ENCODE results near the gene RPS19.
"Not testable (repeated sequence)": the region's sequence is repeated elsewhere in the genome, so short reads cannot be mapped to it uniquely, and the experiment has no call there.

The RPS19 gene

DNA sequence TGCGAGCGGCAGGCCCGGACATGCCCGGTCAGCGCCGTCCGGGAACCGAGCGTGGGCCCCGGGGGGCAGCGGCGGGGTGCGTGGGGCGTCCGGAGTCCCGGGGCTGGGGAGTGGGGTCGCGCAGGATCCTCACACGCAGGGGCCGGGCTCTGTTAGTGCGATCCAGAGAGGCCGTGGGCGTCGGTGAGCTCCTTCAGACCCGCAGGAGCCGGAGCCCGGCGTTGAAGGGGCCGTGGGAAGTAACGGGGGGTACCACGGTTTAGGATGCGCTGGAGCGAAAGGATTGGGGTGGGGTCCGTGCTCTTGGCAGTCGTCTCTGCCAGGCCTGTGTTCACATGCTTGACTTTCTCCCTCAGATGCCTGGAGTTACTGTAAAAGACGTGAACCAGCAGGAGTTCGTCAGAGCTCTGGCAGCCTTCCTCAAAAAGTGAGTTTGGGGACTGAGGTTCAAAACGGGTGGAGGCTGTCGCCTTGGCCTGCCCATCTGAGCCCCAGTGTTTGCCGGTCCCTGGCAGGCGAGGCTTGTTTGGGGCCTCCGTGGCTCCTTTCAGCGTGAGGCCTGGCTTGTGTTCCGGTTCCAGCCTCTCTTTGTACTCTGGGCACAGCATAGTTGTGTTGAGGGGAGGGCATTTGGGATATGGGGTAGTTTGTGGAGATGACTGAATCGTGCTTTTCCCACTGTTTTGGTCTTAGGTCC, 512 bp downstream of the RPS19 start:
- peak; percentile 35 for DNase-seq

DNA sequence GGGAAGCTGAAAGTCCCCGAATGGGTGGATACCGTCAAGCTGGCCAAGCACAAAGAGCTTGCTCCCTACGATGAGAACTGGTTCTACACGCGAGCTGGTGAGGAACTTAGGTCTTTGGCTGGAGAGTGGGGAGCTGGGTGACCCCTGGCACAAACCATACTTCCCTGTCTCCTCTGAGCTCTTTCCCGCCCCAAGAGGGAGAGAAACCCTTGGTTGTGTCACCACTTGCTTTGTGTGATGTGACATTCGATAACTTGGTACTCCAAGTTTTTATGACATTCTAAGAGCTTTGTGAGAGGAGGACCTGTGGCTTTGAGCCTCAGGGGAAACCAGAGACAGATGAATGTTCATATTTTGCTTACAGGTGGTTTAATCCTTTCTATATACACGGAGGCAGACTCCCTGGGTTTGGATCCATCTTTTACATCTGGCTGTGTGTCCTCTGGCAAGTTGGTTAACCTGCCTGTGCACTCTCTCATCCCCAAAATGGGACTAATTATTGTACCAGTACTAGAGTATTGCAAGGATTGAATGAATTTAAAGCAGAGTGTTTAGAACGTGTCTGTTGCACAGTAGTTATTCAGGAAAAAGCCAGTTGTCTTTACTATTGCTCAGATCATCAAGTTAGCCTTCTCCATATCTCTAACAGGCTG, 1.2 kb downstream of the RPS19 start:
- no peak for DNase-seq

DNA sequence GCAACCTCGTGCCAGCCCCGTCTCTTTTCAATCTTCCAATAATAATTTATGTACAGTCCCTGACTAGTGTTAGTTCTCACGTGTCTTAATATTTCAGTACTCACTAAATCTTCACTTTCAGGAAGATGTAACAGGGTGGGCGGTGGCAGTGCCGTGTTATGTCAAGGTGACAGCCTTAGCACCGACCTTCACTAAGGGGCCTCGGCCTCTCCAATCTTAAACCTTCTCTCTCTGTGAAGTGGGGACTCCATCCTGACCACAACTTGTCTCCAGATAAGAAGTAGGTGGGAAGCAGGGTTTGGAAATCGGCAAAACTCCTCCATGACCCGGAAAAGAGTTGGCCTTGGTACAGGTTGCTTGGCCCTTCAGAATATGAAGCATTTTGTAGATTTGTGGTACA, 1.8 kb downstream of the RPS19 start:
- DNase-seq, result no peak

GRCh38 chr19:41862445-41862986, 2.5 kb downstream of the RPS19 start:
- DNase-seq, result no peak

DNA sequence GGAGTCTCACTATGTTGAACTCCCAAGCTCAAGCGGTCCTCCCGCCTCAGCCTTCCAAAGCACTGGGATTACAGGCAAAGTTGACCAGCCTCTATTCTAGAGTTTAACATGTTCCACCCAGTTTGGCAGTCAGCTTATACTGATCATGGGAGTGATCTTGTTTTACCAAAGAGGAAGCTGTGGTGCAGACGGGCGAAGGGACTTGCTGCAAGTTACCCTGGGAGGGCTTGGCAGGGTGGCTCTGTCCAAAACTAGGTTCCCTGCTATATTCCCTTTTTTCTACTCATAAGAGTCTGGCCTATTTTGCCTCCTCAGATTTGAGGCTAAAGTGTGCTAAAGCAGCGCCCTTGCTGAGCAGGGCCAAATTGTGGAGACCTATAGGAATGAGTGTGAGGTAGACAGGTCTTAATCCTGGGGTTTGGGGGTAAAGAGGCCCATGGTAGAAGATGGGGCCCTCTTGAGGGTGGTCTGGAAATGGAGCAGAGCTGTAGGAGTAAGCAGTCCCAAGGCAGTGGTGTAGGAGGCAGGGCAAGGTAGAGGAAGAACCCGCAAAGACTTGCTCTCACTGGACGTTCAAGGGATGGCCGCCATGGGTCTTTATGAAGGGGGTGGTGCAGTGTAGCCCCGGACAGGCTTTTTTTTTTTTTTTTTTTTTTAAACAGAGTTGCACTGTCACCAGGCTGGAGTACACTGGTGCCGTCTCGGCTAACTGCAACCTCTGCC, 3.3 kb downstream of the RPS19 start:
- no peak for DNase-seq

- DNase-seq, result no peak
These were observed 4.3 kb downstream of the RPS19 start for GRCh38 chr19:41864374-41864773.

DNA sequence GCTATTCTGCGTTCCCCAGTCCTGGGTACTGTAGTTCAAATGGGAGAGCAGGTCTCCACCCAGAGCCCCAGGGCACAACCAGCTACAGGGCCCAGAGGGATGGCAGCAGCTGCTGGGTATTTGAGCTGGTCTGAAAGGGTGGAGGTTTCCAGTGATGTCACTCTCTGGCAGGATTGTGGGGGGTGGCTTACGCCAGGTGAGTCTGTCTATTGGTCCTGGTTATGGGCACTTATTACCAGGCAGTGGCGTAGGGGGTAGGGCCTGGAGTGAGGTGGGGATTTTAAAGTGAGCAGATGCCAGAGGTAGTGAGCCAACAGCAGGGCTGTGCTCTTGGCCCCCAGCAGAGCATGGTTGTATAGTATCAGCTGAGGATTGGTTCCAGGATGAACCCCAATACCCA, 6.2 kb downstream of the RPS19 start:
- DNase-seq, result no peak

- no peak for DNase-seq
These were observed 8.3 kb downstream of the RPS19 start for GRCh38 chr19:41868120-41868988.

DNA sequence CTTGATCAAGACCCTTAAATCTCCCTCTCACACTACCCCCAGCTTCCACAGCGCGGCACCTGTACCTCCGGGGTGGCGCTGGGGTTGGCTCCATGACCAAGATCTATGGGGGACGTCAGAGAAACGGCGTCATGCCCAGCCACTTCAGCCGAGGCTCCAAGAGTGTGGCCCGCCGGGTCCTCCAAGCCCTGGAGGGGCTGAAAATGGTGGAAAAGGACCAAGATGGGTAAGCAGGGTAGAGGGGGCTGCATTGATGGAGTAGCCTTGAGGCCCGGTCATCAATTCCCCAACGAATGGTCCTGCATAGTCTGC, 8.9 kb downstream of the RPS19 start:
- no peak for DNase-seq

GRCh38 chr19:41869374-41869955, 9.4 kb downstream of the RPS19 start:
- DNase-seq, result no peak

DNA sequence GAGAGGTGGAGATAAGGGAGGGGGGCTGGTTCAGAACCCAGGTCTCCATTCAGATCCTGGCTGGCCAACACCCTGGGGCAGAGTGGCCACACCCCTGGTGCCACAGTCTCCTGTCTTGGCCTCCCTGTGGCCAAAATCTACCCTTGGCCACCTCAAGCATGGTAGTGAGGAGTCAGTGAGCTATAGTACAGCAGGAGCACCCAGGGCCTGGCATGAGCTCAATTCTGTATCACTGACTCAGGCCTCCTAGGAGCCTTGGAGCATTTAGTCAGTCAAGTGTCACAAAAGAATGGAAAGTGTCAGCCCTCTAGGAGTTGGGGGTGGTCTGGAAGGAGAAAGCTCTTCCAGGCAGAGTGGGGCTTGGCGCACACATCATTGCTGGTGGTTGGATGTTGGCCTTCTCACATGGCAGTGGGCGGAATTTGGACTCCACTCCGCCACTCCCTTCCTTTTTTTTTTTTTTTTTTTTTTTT, 10.4 kb downstream of the RPS19 start:
- no peak for DNase-seq

DNA sequence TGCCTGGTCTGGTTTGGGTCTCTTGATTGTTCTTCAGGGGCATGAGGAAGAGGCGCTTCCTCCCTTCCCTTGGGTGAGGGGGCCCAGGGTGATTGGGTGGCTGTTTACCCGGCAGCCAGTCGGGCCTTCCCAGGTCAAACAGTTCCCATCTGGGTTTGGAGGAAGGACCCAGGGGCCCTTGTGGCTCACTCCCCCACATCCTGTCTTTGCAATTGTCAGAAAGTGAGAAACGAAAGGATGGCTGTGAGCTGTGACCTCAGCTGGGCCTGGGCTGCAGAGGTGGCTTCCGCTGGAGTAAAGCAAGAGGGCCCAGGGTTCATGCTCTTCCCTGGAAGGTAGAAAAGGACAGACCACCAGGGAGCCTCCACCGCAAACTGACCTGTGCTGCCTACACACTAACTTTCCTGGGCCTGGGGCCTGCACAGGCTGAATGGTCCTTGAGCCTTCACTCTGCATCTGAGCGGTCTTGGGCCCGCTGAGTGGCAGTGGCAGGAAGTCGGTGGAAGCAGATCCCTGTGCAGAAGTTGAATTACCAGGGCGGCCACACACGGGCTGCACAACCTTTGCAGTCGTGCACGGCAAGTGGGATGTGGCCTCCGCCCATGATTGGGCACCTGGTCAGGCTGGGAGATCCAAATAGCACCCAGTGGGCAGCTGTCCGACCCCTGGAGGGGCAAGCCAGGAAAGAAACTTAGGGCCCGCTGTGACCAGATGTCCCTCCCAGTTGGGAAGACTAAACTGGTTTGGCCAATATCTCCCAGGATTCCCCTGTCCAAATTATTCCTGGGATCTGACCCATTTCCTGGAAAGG, 11.7 kb downstream of the RPS19 start:
- no peak for DNase-seq

DNA sequence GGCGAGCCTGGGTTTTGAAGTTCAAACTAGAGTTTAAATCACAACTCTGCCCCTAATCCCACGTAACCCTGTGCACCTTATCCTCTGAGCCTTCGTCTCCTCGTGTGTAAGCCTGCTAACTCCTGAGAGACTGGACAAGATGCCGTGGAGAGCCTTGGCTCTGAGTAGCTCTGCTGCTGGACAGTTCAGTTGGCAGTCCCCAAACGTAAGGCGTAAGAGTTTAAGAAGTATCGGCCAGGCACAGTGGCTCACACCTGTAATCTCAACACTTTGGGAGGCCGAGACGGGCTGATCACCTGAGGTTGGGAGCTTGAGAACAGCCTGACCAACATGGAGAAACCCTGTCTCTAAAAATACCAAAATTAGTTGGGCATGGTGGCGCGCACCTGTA, 12.3 kb downstream of the RPS19 start:
- no peak for DNase-seq

DNA sequence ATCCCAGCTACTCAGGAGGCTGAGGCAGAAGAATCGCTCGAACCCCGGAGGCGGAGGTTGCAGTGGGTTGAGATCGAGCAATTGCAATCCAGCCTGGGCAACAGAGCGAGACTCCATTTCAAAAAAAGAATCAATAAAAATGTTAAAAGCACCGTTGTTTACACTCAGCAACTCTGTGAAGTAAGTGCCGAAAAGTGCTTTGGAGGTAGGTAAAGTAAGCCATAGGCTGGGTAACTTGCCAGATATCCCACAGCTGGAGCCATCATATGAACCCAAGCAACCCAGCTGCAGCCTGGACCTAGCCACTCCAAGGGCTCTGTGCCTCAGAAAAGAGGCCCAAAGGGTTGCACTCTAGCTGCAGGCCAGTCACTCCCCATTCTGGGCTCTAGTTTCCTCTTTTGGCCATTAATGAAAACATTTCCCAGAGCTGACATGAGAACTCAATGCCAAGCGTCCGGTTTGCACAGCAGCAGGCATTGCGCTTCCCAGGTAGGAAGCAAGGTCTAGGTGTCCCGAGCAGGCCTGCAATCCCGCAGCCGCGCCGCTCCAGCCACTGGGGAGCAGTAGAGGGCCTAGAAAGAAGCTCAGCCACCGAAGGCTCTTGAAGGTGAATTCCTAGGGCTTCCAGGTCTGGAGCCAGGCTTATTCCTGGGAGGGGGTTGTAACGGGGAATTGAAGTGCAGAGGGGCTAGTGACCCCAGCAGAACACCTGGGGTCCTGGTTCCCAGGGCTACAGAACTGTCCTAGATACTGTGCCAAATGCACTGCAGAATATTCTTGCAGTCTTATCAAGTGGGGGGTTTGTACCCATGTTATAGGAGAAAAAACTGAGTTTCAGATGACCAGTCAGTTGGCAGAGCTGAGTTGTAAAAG, 13.0 kb downstream of the RPS19 start:
- peak; percentile 66 for DNase-seq

- DNase-seq, result not testable (repeated sequence)
These were observed 15.9 kb downstream of the RPS19 start for GRCh38 chr19:41875973-41876372.

- DNase-seq, result no peak
These were observed 17.1 kb downstream of the RPS19 start, which contains the start of gene CD79A for GRCh38 chr19:41876847-41877832. TSS of gene CD79A (plus strand) at chr19:41877279. CDS start at chr19:41877305, 26 bp downstream.

- no peak for DNase-seq
These were observed 18.2 kb downstream of the RPS19 start for GRCh38 chr19:41877916-41878905.

DNA sequence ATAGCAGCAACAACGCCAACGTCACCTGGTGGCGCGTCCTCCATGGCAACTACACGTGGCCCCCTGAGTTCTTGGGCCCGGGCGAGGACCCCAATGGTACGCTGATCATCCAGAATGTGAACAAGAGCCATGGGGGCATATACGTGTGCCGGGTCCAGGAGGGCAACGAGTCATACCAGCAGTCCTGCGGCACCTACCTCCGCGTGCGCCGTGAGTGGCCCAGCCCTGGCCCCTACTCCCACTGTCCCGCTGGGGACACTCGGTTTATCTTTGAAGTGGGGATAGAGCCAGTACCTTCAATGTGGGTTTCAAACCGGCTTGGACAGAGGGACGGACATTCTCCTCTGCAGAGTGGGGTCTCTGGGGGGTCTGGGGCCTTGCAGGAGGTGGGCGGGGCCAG, 19.0 kb downstream of the RPS19 start:
- DNase-seq, result no peak

All from retina (tissue), 1 donor.